GM18907 (cell line): ENCODE measurements around the gene RBBP4.
"Not testable (repeated sequence)": the region's sequence is repeated elsewhere in the genome, so short reads cannot be mapped to it uniquely, and the experiment has no call there.

ENCODE experiments used
- ATAC-seq: cut with Tn5 transposase; IDR thresholded peaks from one replicate; pipeline ENCODE4 v1.9.1; 2021; ENCODE audit warnings: mild to moderate bottlenecking, moderate library complexity; ENCODE audit not compliant: unreplicated experiment

Gene RBBP4

GRCh38 chr1:32650752-32651460 is at the start of gene RBBP4:
RBBP4 (plus strand) TSS chr1:32651208; CDS start chr1:32651307, 99 bp downstream.
- ATAC-seq, result peak; percentile 86

GRCh38 chr1:32605711-32606424 is 45.1 kb upstream of the RBBP4 start:
- ATAC-seq, result no peak

GRCh38 chr1:32606565-32607371 is 44.2 kb upstream of the RBBP4 start:
- ATAC-seq, result no peak

GRCh38 chr1:32609180-32609579 is 41.8 kb upstream of the RBBP4 start:
- ATAC-seq, result no peak

- ATAC-seq, result no peak
Observed at GRCh38 chr1:32611859-32612188, 39.2 kb upstream of the RBBP4 start.

GRCh38 chr1:32612189-32612881 is 38.7 kb upstream of the RBBP4 start:
- no peak for ATAC-seq

- no peak for ATAC-seq
Observed at GRCh38 chr1:32613472-32613871, 37.5 kb upstream of the RBBP4 start.

GRCh38 chr1:32618673-32619221 is 32.3 kb upstream of the RBBP4 start:
- no peak for ATAC-seq

- peak; percentile 74 for ATAC-seq
Observed at GRCh38 chr1:32619701-32620485, 31.1 kb upstream of the RBBP4 start.

GRCh38 chr1:32622205-32622604 is 28.8 kb upstream of the RBBP4 start:
- no peak for ATAC-seq

GRCh38 chr1:32622806-32623681 is 28.0 kb upstream of the RBBP4 start:
- ATAC-seq, result no peak

GRCh38 chr1:32623775-32624174 is 27.2 kb upstream of the RBBP4 start:
- no peak for ATAC-seq

GRCh38 chr1:32626176-32626575 is 24.8 kb upstream of the RBBP4 start:
- ATAC-seq, result no peak

- ATAC-seq, result peak; percentile 74
Observed at GRCh38 chr1:32627596-32628162, 23.3 kb upstream of the RBBP4 start.

GRCh38 chr1:32630173-32630572 is 20.8 kb upstream of the RBBP4 start:
- not testable (repeated sequence) for ATAC-seq

- no peak for ATAC-seq
Observed at GRCh38 chr1:32632829-32633228, 18.2 kb upstream of the RBBP4 start.

- no peak for ATAC-seq
Observed at GRCh38 chr1:32635508-32636277, 15.3 kb upstream of the RBBP4 start.
